Activated CD4-positive, alpha-beta T cell treated with anti-CD3 and anti-CD28 coated beads, Interleukin-2, amount 10 ng/mL, durations not matched to agents 7 days and 5 days (primary cell): ENCODE measurements around the gene ADAMTS2. TPM values are rescaled to one million over a fixed set of nuclear protein-coding genes. Genes with fewer than 3 reads are reported as not detected.

Source experiments
- CTCF ChIA-PET: fragments of 350-600 bp; sonication (Branson Sonifier 250); formaldehyde crosslinking; loops from one replicate; lab custom pipeline; 2021; ENCODE audit warnings: antibody characterized with exemption; lab: Charles Lee
- POLR2A ChIA-PET: fragments of 350-600 bp; sonication (Branson Sonifier 250); formaldehyde crosslinking; loops from one replicate; lab custom pipeline; 2021; ENCODE audit warnings: antibody characterized with exemption; lab: Charles Lee
- DNase-seq: peaks from one replicate; pipeline ENCODE4 v3.0.0-alpha.2; 2020
- H3K27ac Mint-ChIP-seq: one replicate; pipeline ENCODE4 v1.8.0; 2021; ENCODE audit warnings: mild to moderate bottlenecking, moderate library complexity, mixed read lengths
- H3K27me3 Mint-ChIP-seq: one replicate; pipeline ENCODE4 v1.8.0; 2021; ENCODE audit warnings: mixed read lengths
- H3K36me3 Mint-ChIP-seq: one replicate; pipeline ENCODE4 v1.8.0; 2021; ENCODE audit warnings: low read depth, mixed read lengths
- H3K4me1 Mint-ChIP-seq: one replicate; pipeline ENCODE4 v1.8.0; 2021; ENCODE audit warnings: mixed read lengths
- H3K4me3 Mint-ChIP-seq: one replicate; pipeline ENCODE4 v1.8.0; 2021; ENCODE audit warnings: mild to moderate bottlenecking, moderate library complexity, mixed read lengths
- H3K9me3 Mint-ChIP-seq: one replicate; pipeline ENCODE4 v1.8.0; 2021; ENCODE audit warnings: mixed read lengths
- total RNA-seq, 2 experiments: library from RNA; stranded (reverse); gene quantifications; one replicate each; pipeline ENCODE4 v1.2.3, GENCODE V29; 2021

The ADAMTS2 gene
- total RNA-seq: not detected

GRCh38 chr5:179345433-179346321, at the start of gene ADAMTS2:
Gene ADAMTS2 (minus strand): TSS chr5:179345461. CDS start chr5:179345328, 133 bp downstream.
- H3K27me3 Mint-ChIP-seq: peaks cover 49% of the 10 kb centered on the region
- no peak within 1 kb of the TSS for H3K4me3 Mint-ChIP-seq
- H3K36me3 Mint-ChIP-seq: no peaks in the 10 kb centered on the region
- DNase-seq: no peak
- peaks cover 3% of the 10 kb centered on the region for H3K4me1 Mint-ChIP-seq
- no peaks in the 10 kb centered on the region for H3K9me3 Mint-ChIP-seq
- no peak within 1 kb of the TSS for H3K27ac Mint-ChIP-seq
- ChIA-PET CTCF (no interaction called here), POLR2A (no interaction called here)

- Mint-ChIP-seq H3K4me3 (no peak overlapping the region), H3K27me3 (no peaks in the 10 kb centered on the region), H3K4me1 (no peaks in the 10 kb centered on the region), H3K36me3 (no peaks in the 10 kb centered on the region), H3K9me3 (peaks cover 33% of the 10 kb centered on the region), H3K27ac (no peak overlapping the region)
- ChIA-PET POLR2A (no interaction called here), CTCF (no interaction called here)
- DNase-seq: no peak
These were observed 47.8 kb upstream of the ADAMTS2 start for GRCh38 chr5:179393078-179393477.

- Mint-ChIP-seq H3K4me3 (no peak overlapping the region), H3K36me3 (no peaks in the 10 kb centered on the region), H3K9me3 (peaks cover 19% of the 10 kb centered on the region), H3K27ac (no peak overlapping the region), H3K4me1 (no peaks in the 10 kb centered on the region), H3K27me3 (no peaks in the 10 kb centered on the region)
- CTCF ChIA-PET: interaction anchor here (1.1 kb wide), 1 partner anchor 11 kb away, joined by 3 read pairs; no protein-coding TSS in a partner anchor
- DNase-seq: no peak
- POLR2A ChIA-PET: no interaction called here
These were observed 42.2 kb upstream of the ADAMTS2 start for GRCh38 chr5:179387151-179388110.

GRCh38 chr5:179385914-179386313, 40.7 kb upstream of the ADAMTS2 start:
- no peak overlapping the region for H3K27ac Mint-ChIP-seq
- DNase-seq: no peak
- H3K9me3 Mint-ChIP-seq: peaks cover 18% of the 10 kb centered on the region
- H3K4me1 Mint-ChIP-seq: no peaks in the 10 kb centered on the region
- no peaks in the 10 kb centered on the region for H3K36me3 Mint-ChIP-seq
- no peak overlapping the region for H3K4me3 Mint-ChIP-seq
- no peaks in the 10 kb centered on the region for H3K27me3 Mint-ChIP-seq
- POLR2A ChIA-PET: no interaction called here
- CTCF ChIA-PET: no interaction called here

- no peak overlapping the region for H3K4me3 Mint-ChIP-seq
- ChIA-PET CTCF (no interaction called here), POLR2A (no interaction called here)
- no peak overlapping the region for H3K27ac Mint-ChIP-seq
- no peaks in the 10 kb centered on the region for H3K4me1 Mint-ChIP-seq
- no peaks in the 10 kb centered on the region for H3K36me3 Mint-ChIP-seq
- no peaks in the 10 kb centered on the region for H3K27me3 Mint-ChIP-seq
- H3K9me3 Mint-ChIP-seq: no peaks in the 10 kb centered on the region
- no peak for DNase-seq
These were observed 37.2 kb upstream of the ADAMTS2 start for GRCh38 chr5:179382486-179382885.

- Mint-ChIP-seq H3K9me3 (no peaks in the 10 kb centered on the region), H3K27ac (no peak overlapping the region), H3K4me3 (no peak overlapping the region), H3K4me1 (no peaks in the 10 kb centered on the region), H3K36me3 (no peaks in the 10 kb centered on the region), H3K27me3 (no peaks in the 10 kb centered on the region)
- no peak for DNase-seq
- POLR2A ChIA-PET: no interaction called here
- CTCF ChIA-PET: no interaction called here
These were observed 36.4 kb upstream of the ADAMTS2 start for GRCh38 chr5:179381691-179382090.

- POLR2A ChIA-PET: no interaction called here
- Mint-ChIP-seq H3K27ac (no peak overlapping the region), H3K9me3 (no peaks in the 10 kb centered on the region)
These were observed 35.2 kb upstream of the ADAMTS2 start for GRCh38 chr5:179380211-179381035.

GRCh38 chr5:179379321-179379890, 34.1 kb upstream of the ADAMTS2 start:
- Mint-ChIP-seq H3K27me3 (no peaks in the 10 kb centered on the region), H3K27ac (no peak overlapping the region), H3K36me3 (no peaks in the 10 kb centered on the region), H3K4me3 (no peak overlapping the region), H3K4me1 (no peaks in the 10 kb centered on the region), H3K9me3 (no peaks in the 10 kb centered on the region)
- DNase-seq: no peak
- ChIA-PET POLR2A (no interaction called here), CTCF (no interaction called here)

More at GRCh38 chr5:179380211-179381035, 35.2 kb upstream of the ADAMTS2 start:
- CTCF ChIA-PET: no interaction called here
- Mint-ChIP-seq H3K4me3 (no peak overlapping the region), H3K27me3 (no peaks in the 10 kb centered on the region), H3K4me1 (no peaks in the 10 kb centered on the region), H3K36me3 (no peaks in the 10 kb centered on the region)
- no peak for DNase-seq

- CTCF ChIA-PET: no interaction called here
These were observed 33.4 kb upstream of the ADAMTS2 start for GRCh38 chr5:179378441-179379271.

GRCh38 chr5:179378116-179378440, 32.8 kb upstream of the ADAMTS2 start:
- H3K9me3 Mint-ChIP-seq: no peaks in the 10 kb centered on the region
- no peaks in the 10 kb centered on the region for H3K4me1 Mint-ChIP-seq
- H3K36me3 Mint-ChIP-seq: no peaks in the 10 kb centered on the region
- ChIA-PET POLR2A (no interaction called here), CTCF (no interaction called here)
- peak overlapping the region; percentile 19 for H3K27ac Mint-ChIP-seq
- DNase-seq: no peak
- no peaks in the 10 kb centered on the region for H3K27me3 Mint-ChIP-seq
- H3K4me3 Mint-ChIP-seq: no peak overlapping the region

More at GRCh38 chr5:179378441-179379271, 33.4 kb upstream of the ADAMTS2 start:
- H3K27ac Mint-ChIP-seq: peak overlapping the region; percentile 19
- H3K36me3 Mint-ChIP-seq: no peaks in the 10 kb centered on the region
- DNase-seq: no peak
- POLR2A ChIA-PET: no interaction called here
- H3K4me1 Mint-ChIP-seq: no peaks in the 10 kb centered on the region
- no peak overlapping the region for H3K4me3 Mint-ChIP-seq
- no peaks in the 10 kb centered on the region for H3K9me3 Mint-ChIP-seq
- H3K27me3 Mint-ChIP-seq: no peaks in the 10 kb centered on the region

GRCh38 chr5:179377421-179378115, 32.3 kb upstream of the ADAMTS2 start:
- CTCF ChIA-PET: interaction anchor here (0.6 kb wide), 1 partner anchor 50 kb away, joined by 3 read pairs; no protein-coding TSS in a partner anchor
- H3K27ac Mint-ChIP-seq: no peak overlapping the region
- no peaks in the 10 kb centered on the region for H3K36me3 Mint-ChIP-seq
- no peaks in the 10 kb centered on the region for H3K27me3 Mint-ChIP-seq
- H3K4me1 Mint-ChIP-seq: no peaks in the 10 kb centered on the region
- DNase-seq: no peak
- H3K9me3 Mint-ChIP-seq: no peaks in the 10 kb centered on the region
- POLR2A ChIA-PET: no interaction called here
- H3K4me3 Mint-ChIP-seq: no peak overlapping the region
